HepG2 (cell line): ENCODE results near the gene PPP1R9B. TPM values are rescaled to one million over a fixed set of nuclear protein-coding genes. Genes with fewer than 3 reads are reported as not detected.

Source experiments
- AHR ChIP-seq: IDR thresholded peaks from 2 replicates; pipeline ENCODE4 v1.6.1; 2018; ENCODE audit warnings: missing genetic modification reagents, missing compliant biosample characterization
- ATF3 ChIP-seq: sonication (generic); formaldehyde crosslinking; IDR thresholded peaks from 2 replicates; pipeline ENCODE4 v1.4.0; 2020; ENCODE audit warnings: missing genetic modification reagents
- CREM ChIP-seq, 2 experiments: sonication (generic) in 1 of 2; formaldehyde crosslinking in 1 of 2; IDR thresholded peaks; 2 replicates each; pipeline versions ENCODE4 v1.4.0 to v1.6.1; 2016 to 2020; ENCODE audit warnings: antibody characterized with exemption in 1 of 2, mild to moderate bottlenecking in 1 of 2, missing genetic modification reagents in 1 of 2
- FOXC1 ChIP-seq: sonication (generic); formaldehyde crosslinking; IDR thresholded peaks from 2 replicates; pipeline ENCODE4 v1.8.0; 2022; ENCODE audit warnings: mild to moderate bottlenecking, missing genetic modification reagents, borderline replicate concordance
- FOXO4 ChIP-seq: sonication (generic); formaldehyde crosslinking; conservative IDR thresholded peaks from 2 replicates; pipeline ENCODE4 v1.8.1; 2023; ENCODE audit warnings: missing genetic modification reagents
- GATAD1 ChIP-seq: IDR thresholded peaks from 2 replicates; pipeline ENCODE4 v1.6.1; 2016; ENCODE audit warnings: missing genetic modification reagents, missing compliant biosample characterization
- MIER2 ChIP-seq: IDR thresholded peaks from 2 replicates; pipeline ENCODE4 v1.6.1; 2016; ENCODE audit warnings: missing biosample characterization, missing genetic modification reagents
- SAP130 ChIP-seq: IDR thresholded peaks from 2 replicates; pipeline ENCODE4 v1.6.1; 2016; ENCODE audit warnings: low read depth
- SMAD3 ChIP-seq: sonication (generic); formaldehyde crosslinking; IDR thresholded peaks from 2 replicates; pipeline ENCODE4 v1.4.0; 2020; ENCODE audit warnings: missing genetic modification reagents
- STAG1 ChIP-seq: sonication (generic); formaldehyde crosslinking; IDR thresholded peaks from 2 replicates; pipeline ENCODE4 v1.4.0; 2020; ENCODE audit warnings: missing genetic modification reagents
- TFDP2 ChIP-seq: sonication (generic); formaldehyde crosslinking; IDR thresholded peaks from 2 replicates; pipeline ENCODE4 v1.4.0; 2020; ENCODE audit warnings: missing genetic modification reagents
- UBTF ChIP-seq: sonication (generic); formaldehyde crosslinking; IDR thresholded peaks from 2 replicates; pipeline ENCODE4 v1.4.0; 2020; ENCODE audit warnings: mild to moderate bottlenecking, missing genetic modification reagents
- YEATS2 ChIP-seq: sonication (generic); formaldehyde crosslinking; IDR thresholded peaks from 2 replicates; pipeline ENCODE4 v1.4.0; 2020; ENCODE audit warnings: missing genetic modification reagents, borderline replicate concordance
- ZBED4 ChIP-seq: sonication (generic); formaldehyde crosslinking; IDR thresholded peaks from 2 replicates; pipeline ENCODE4 v1.4.0; 2020; ENCODE audit warnings: missing genetic modification reagents, borderline replicate concordance
- ZNF136 ChIP-seq: sonication (generic); formaldehyde crosslinking; IDR thresholded peaks from 2 replicates; pipeline ENCODE4 v1.8.1; 2022; ENCODE audit warnings: low read depth, mild to moderate bottlenecking, moderate library complexity, missing genetic modification reagents
- ZNF382 ChIP-seq: sonication (generic); formaldehyde crosslinking; IDR thresholded peaks from 2 replicates; pipeline ENCODE4 v1.5.0; 2020; ENCODE audit warnings: missing genetic modification reagents, mild to moderate bottlenecking, borderline replicate concordance
- ZNF580 ChIP-seq: IDR thresholded peaks from 2 replicates; pipeline ENCODE4 v1.6.1; 2016; ENCODE audit warnings: low read depth, borderline replicate concordance
- ZZZ3 ChIP-seq: sonication (generic); formaldehyde crosslinking; IDR thresholded peaks from 2 replicates; pipeline ENCODE4 v1.4.0; 2020; ENCODE audit warnings: missing genetic modification reagents, mild to moderate bottlenecking, borderline replicate concordance
- polyA plus RNA-seq, 8 experiments: library from polyadenylated mRNA; depleted of rRNA in 3 of 8; stranded (reverse) in 7 of 8; unstranded in 1 of 8; fragments of >200 nt; fragmentation: Illumina TruSeq in 4 of 8; extraction: Trizol in 4 of 8; gene quantifications; 2 replicates each; pipeline versions ENCODE4 v1.2.1 to v1.2.3, GENCODE V29; 2011 to 2016; ENCODE audit warnings: low read depth in 4 of 8, missing spikeins in 1 of 8, mixed read lengths in 1 of 8; ENCODE audit not compliant: insufficient read depth in 1 of 8
- total RNA-seq, 5 experiments: library from RNA; depleted of rRNA; stranded (reverse); fragments of >200 nt; fragmentation: Illumina TruSeq; extraction: Trizol; gene quantifications; 2 replicates each; pipeline ENCODE4 v1.2.3, GENCODE V29; 2016; ENCODE audit warnings: low read depth in 1 of 5

The PPP1R9B gene
- total and polyA plus RNA-seq, 2 of the 13 experiments (the other 11 are each of a cell fraction or from before 2014, with no cell fraction given), result 9.4 to 15.8 TPM

GRCh38 chr17:50094243-50094752, 56.2 kb downstream of the PPP1R9B start (continued):
- TF ChIP-seq ZNF580 (CRISPR knock-in tag) (0 out of 2 replicates have a peak, but pooled peaks have one; percentile 19), ZNF136 (CRISPR knock-in tag) (no peak), AHR (CRISPR knock-in tag) (no peak), SAP130 (CRISPR knock-in tag) (peak; percentile 61), UBTF (CRISPR knock-in tag) (peak; percentile 34; the same call in 1 of the 2 replicates), CREM (IDR thresholded peaks at IDR 0.05) (0 out of 2 replicates have a peak, but pooled peaks have one; percentile 11), CREM (CRISPR knock-in tag; IDR thresholded peaks at IDR 0.05) (no peak), FOXC1 (0 out of 2 replicates have a peak, but pooled peaks have one; percentile 49), ZBED4 (CRISPR knock-in tag) (peak; percentile 94), MIER2 (CRISPR knock-in tag) (0 out of 2 replicates have a peak, but pooled peaks have one; percentile 26), STAG1 (CRISPR knock-in tag) (peak; percentile 72), ZZZ3 (CRISPR knock-in tag) (no peak), ZNF382 (CRISPR knock-in tag) (no peak), FOXO4 (CRISPR knock-in tag) (0 out of 2 replicates have a peak, but pooled peaks have one; percentile 89), SMAD3 (0 out of 2 replicates have a peak, but pooled peaks have one; percentile 41), ATF3 (CRISPR knock-in tag) (no peak), TFDP2 (CRISPR knock-in tag) (no peak), GATAD1 (CRISPR knock-in tag) (peak; percentile 54; the same call in 1 of the 2 replicates), YEATS2 (peak; percentile 66)
